GM19023 (cell line): ENCODE measurements around the gene PIGU.
"Not testable (repeated sequence)": the region's sequence is repeated elsewhere in the genome, so short reads cannot be mapped to it uniquely, and the experiment has no call there.

Source experiments
- ATAC-seq: cut with Tn5 transposase; IDR thresholded peaks from one replicate; pipeline ENCODE4 v1.9.1; 2021; ENCODE audit warnings: mild to moderate bottlenecking, moderate library complexity; ENCODE audit not compliant: unreplicated experiment

PIGU gene

DNA sequence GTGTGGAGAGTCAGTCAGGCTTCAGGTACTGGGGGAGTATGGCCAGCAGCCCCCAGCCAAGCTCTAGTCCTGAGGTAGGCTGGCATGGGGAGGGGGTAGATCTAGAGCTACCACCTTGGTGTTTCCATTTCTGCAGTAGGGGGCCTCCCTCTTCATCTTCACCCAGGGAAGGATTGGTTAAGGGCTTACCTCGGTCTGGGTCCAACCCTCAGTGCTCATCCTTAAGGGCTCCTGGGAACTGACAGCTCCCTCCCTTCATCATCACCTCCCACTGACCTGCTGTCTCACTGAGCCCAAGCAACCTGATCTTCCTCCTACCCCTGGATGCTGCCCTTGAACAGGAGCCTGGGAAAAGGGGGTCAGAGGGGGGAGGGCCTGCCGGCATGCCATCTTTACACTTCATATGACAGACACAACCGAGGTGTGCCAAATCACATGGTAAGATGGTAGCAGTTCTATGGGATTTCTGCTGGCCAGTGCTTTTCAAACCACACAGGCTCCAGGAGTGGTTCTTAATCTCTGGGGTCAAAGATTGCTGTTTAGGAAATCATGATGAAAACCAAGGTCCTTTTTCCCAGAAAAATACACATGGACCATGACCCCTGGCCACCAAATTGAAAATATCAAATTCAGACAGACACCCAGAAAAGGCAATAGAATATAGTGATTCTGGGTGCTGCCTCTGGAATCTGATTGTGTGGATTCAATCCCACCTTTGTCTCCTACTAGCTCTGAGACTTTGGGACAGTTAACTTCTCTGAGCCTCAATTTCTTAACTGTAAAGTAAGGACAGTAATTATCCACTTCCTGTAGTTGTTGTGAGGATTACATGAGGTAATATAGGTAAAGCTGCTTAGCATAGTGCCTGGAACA is 30.3 kb upstream of the PIGU start:
- ATAC-seq: no peak

DNA sequence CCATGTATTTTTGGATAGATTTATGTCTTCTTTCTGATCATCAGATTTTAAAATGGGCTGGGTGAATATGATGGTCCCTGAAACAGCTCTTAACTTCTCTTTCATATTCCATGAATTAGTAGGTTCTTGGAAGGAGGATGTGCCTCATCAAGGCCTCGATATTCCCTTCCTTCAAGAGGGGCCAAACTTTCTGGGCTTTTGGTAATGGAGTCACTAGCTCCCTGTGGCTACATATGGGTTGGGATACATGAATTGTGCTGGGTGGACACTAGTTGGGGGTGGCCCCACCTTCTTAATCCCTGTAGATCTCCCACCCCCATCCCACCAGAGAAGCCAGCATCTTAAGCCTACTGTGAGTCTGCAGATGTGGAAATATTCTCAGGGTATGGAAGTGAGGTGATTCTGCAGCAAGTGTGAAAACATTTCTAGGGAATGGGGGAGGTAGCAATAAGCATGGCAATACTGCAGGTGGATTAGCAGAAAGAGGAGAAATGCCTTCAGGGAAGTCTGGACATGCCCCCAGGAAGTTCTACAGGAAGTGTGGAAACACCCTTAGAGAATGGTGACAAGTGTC is 29.5 kb upstream of the PIGU start:
- no peak for ATAC-seq

DNA sequence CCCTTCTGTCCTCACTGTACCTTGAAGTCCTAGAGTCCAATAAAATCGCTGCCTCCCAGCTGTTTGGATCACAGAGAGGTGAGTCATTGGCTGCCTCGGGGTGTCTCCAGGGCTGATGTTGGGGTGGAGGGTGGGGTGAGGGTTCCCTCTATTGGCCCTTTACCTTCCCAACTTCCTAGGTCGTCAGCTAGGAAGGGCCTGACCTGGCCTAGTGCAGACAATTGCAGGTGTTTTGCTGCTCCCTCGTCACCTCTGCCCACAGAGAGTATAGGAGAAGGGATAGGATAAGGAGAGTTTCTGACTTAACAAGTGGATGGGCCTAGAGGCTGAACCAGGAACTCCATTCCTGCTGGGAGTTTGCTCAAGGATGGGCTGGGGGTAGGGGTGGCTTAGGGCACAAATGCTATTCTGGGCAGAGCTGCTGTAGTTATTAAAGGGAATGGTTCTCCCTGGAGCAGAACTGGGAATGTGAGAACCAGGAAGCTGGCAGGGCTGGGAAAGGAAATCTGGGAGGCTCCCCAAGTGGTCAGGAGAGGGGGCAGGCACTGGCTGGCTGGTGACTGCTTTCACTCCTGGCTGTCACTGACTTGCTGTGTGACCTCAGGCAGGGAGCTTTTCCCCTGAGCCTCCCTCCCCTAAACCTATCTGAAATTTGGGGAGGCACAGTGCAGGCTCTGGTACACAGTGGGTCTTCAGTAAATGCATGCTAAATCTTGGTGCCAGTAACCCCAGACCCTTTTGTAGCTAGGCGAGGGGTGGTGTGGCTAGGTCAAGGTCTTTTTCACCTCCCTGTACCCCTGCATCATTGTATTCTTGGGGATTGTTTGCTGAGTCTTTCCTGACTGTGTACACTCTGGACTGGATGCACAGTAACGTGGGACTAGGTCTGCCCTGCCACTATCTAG is 28.8 kb upstream of the PIGU start:
- no peak for ATAC-seq

DNA sequence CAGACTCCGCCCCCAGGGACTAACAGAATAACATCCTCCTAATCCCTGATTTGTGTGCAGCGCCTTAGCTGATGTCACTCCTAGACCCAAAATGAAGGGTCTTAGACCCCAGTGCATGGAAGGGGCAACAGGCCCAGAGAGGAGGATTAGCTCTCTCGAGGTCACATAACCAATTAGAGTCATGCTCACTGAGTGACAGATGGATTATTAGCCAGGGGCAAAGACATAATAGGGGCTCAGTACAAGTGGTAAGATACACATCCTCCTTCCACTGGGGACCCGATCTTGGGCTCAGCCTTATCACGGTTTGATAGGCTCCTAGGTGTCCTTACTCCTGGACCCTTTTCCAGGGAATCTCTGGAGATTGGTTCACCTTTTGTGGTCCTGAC is 28.1 kb upstream of the PIGU start:
- no peak for ATAC-seq

DNA sequence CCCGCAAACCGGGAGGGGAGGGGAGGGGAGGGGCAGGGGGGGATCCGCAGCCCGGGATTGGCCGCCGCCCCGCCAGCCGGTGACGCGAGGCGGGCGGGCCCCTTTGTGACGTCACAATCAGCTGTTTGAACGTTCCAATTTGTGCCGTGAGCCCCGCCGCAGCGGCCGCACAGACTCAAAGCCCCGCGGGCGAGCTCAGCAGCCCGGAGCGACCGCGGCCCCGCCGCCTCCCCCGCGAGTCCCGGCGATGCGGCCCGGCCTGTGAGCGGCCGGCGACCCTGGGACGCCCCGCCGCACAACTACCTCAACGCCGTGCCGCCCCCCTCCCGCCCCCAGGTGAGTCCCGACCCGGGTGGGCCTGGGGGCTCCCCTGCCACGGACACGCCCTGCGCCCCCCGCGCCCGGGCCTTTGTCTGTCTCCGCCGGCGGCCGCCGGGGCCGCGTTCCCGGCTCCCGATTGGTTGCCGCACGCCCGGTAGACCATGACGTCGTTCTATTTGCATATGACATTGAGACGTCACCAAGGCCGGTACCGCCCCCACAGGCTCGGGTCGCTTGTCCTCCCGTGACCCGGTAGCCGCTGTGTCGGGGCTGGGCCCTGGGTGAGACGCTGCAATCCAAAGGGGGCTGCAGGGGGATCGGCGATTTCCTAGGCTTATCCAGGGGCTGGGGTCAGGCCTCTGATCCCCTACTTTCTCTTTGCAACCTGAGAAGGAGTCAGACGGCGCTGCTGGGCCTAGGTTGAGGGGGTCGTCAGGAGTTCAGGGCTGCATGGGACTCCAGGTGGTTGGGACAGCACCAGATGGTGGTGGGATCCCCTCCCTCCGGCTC is 27.5 kb upstream of the PIGU start, which contains the start of gene TP53INP2:
TSS of gene TP53INP2 (plus strand) at position 168 of the 831 bp plus-strand sequence. CDS start 4,396 bp downstream, outside the sequence.
- peak; percentile 59 for ATAC-seq

DNA sequence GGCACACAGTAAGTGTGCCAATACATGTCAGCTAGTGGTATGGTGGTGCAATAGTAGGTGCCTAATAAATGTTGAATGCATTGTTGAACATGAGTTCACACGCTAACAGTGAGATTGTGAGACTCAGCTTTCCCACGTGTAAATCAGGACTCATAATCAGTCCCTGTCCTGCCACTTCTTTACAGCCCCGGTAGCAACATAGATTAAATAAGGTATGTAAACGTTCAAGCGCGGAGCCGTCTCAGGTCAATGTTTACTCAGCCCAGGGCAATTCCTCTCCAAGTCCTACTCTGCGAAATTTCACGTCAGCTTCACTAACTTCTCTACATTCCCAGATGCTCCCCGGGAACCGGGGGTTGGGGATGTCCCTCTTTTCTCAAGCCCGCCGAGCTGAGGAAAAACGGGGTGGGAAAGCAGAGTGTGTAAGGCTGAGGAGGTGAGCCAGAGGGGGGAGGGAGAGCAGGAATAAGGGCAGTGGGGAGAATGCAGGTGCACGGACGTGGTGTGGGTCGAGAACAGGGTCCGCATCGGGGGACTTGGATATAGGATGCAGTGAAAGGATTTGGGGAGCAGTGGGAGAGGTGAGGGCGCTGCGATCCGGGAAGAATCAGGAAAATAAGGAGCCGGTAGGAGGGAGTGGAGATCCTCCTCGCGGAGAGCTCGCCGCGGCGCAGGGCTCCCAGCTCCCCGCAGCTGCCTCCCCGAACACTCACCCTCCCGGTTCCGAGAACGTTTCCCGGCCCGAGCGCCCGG is 26.7 kb upstream of the PIGU start:
- ATAC-seq: no peak

DNA sequence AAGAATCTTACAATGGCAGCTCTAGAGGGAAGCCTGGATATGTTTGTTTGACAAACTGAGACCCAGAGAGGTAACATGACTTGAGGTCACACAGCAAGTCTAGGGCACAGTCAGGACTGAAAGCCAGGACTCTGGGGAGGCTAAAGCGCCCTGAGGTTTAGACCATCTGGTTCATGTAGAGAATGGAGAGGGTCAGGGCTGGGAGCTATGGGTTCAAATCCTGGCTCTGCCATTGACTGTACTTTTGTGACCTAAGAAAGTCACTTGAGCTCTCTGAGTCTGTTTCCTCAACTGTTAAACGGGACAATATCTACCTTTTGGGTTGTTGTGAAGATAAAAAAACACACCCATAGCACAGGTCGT is 26.1 kb upstream of the PIGU start:
- ATAC-seq: no peak

DNA sequence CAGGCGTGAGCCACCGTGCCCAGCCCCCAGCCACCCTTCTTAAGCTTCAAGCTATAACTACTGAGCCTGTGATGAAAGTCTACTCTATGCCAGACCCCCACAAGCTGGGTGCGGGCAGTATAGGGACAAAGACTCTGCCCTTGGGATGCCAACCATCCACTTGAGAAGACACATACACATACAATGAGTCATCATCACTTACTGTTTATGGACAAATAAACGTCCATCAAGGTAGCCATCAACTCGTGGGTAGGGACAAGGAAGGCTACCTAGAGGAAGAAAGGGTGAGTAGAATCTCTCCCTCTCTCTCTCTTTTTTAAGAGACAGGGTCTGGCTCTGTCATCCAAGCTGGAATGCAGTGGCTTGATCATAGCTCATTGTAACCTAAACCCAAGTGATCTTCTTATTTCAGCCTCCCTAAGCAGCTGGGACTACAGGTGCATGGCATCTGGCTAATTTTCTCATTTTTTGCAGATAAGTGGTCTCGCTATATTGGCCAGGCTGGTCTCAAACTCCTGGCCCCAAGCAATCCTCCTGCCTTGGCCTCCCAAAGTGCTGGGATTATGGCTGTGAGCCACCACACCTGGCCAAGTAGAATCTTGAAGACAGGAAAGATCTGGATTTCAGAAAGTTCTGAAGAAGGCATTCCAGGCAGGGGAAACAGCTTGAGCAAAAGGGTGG is 24.7 kb upstream of the PIGU start:
- no peak for ATAC-seq

DNA sequence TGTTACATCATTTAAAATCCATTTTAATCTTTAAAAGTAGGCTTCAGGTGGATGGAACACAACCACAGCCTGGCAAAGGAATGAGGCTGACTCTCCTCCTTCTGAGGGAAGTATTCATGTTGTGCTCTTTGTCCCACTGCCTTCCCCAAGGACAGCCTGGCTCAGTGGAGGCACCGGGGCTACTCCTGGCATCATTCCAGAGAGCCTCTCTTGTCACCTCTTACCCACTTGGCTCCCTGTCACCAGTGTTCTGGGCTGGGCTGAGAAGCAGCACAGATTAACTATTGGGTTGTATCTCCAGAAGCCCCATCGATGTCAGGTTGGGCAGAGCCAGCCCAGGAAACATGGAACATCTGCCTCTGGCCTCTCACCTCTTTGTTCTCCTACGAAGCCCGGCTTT is 16.5 kb upstream of the PIGU start:
- ATAC-seq: no peak

DNA sequence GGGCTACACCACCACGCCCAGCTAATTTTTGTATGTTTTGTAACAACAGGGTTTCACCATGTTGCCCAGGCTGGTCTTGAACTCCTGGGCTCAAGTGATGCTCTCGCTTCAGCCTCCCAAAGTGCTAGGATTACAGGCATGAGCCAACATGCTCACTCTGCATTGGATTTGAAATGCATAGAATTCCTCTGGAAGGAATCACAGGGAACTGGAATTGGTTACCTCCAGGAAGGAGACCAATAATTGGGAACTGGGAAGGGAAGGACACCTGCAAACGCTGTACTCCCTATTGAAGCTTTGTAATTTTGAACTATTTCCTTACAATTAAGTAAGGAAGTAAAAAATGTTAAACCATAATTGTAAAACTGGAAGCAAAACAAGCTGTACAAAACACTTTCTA is 14.9 kb upstream of the PIGU start:
- no peak for ATAC-seq

DNA sequence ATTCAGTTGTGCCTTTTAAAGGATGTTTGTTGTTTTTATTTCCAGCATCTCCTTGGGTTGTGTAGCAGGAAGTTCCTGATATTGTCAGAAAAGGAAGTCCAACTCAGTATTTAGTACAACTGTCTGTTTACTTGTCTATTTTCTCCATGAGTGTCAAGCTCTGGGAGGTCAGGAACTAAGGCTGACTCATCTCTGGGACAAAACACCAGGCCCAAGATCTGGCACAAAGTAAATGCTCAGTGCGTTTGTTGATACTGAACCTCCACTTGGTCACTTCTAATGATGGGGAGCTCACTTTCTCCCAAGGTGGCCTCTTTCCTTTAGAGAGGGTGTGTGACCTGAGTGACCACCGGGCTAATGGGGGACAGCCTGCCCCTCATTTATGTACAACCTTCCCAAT is 12.6 kb upstream of the PIGU start:
- no peak for ATAC-seq

DNA sequence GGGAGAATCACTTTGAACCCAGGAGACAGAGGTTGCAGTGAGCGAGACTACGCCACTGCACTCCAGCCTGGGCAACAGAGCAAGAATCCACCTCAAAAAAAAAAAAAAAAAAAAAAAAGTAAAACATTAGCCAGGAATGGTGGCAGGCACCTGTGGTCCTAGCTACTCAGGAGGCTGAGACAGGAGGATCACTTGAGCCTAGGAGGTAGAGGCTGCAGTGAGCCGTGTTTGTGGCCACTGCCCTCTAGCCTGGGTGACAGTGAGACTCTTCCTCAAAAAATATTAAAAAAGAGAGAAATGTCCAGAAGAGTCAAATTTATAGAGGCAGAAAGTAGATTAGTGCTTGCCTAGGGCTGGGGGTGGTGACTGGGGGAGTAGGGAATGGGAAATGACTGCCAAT is 6.8 kb upstream of the PIGU start:
- no peak for ATAC-seq

DNA sequence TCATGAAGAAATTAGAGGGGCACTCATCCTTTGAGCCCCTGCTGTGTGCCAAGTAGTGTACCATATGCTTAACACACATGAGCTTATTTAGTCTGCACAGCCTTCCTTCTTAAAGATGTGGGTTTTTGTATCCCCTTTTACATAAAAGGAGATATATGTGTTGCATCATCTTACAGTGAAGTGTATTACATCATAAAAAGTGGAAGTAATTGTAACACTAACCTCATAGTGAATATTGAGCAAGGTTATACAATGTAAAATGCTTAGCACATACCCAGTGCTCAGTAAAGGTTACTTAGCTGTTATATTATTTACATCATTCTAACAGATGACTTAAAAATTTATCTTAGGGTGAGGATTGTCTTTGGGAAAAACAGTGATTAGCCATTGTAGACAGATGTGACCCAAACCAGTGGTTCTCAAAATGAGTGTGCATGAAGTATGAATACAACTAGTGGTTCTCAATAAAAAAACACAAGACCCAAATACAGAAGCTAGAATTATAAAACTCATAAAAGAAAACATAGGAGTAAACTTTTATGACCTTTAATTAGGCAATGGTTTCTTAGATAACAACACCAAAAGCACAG is 3.8 kb upstream of the PIGU start:
- ATAC-seq: no peak

DNA sequence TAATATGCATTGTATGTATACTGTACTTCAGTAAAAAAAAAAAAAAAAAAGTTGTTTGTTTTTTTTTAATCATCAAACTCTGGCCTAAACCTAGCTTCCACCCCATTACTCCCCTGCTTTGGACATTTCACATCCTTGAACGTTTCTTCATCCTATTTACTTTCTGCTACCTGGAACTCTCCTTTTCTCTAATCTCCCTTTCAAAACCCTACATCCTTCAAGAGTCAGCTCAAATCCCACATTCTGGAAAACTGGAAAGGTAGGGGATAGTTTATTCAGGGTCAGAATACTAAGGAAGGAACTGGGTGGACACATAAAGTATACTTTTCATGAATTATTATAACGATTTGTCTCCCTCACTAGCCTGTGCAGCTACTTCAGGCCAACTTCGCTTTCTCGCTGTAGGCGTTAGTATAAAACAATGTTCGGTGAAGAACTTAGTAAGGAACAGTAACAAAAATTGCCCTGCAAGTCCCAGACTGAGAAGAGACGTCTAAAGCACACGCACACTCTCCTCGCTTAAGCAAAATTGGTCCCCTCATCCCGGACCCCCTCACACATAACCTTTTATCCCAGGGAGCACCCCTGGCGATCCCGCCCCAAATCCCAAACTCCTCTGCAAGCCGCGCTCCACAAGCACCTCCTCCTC is 775 bp downstream of the PIGU start:
- ATAC-seq: no peak

DNA sequence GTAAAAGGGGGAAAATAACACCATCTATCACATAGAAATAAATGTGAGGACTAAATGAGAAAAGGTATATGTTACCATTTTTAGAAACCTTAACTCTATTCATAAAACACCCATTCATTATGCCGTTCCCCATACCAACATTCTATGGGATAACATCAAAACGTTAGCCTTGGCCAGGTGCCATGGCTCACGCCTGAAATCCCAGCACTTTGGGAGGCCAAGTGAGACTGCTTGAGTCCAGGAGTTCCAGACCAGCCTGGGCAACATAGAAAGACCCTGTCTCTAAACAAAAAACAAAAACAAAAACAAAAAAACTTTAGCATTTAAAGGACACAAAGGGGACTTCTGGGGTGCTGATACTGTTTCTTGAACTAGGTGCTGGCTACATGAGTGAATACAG is 1.3 kb downstream of the PIGU start:
- no peak for ATAC-seq

DNA sequence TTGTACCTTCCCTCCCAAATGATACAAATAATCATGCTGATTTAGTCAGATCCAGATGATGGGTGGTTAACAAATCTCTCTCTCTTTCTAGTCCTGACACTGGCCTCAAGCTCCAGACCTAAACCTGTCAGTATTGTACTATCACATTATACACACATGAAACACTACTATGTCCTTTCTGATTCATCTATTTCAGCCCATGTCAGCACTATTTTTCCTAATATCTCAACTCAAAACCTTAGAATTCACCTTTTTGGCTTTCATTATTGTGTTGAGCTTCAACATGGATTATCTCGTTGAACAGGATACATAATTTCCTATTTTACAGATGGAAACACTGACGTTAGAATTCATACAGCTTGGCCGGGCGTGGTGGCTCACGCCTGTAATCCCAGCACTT is 3.5 kb downstream of the PIGU start:
- ATAC-seq: no peak

DNA sequence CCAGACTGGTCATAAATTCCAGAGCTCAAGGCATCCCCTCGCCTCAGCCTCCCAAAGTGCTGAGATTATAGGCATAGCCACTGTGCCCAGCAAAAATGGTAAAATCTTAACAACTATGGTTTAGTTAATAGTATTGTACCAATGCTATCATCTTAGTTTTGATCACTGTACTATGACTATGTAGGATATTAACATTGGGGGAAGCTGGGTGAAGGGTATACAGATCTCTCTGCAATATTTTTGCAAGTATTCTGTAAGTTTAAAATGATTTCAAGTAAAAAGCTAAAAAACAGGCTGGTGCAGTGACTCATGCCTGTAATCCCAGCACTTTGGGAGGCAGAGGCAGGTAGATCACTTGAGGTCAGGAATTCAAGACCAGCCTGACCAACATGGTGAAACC is 7.8 kb downstream of the PIGU start:
- ATAC-seq: no peak

DNA sequence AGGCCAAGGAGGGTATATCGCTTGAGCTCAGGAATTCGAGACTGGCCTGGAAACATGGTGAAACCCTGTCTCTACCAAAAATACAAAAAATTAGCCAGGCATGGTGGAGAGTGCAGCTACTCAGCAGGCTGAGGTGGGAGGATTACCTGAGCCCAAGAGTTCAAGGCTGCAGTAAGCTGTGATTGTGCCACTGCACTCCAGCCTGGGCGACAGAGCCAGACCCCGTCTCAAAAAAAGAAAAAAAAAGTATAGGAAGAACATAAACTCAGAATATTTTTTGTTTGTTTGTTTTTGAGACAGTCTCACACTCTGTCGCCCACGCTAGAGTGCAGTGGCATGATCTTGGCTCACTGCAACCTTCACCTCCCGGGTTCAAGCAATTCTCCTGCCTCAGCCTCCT is 12.1 kb downstream of the PIGU start:
- ATAC-seq: not testable (repeated sequence)
